Measurements from ENCODE around the gene PRDM10.

DNA sequence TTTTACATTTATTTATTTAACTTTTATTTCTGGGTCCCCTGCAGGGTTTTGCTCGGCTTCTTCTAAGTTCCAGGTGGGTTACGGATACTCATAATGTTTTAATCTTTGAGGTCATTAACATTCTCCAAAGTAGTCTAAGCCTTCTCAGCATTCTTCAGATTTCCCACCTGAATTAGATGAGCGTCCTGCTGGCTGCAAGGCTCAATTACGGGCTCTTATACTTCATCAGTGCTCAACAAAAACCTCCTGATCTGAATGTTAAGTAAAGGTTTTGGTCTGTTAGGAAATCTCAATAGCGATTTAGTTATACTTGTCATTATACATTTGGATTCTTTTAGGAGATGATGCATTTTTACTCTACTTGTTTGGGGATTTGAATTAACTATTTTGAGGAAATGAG is 80.0 kb downstream of the PRDM10 start:
- TF ChIP-seq EZH2 (IDR thresholded peaks at IDR 0.05; ENCODE audit: borderline replicate concordance, low read depth, low read length, severe bottlenecking), result no peak
- TF ChIP-seq, protein P1, sequence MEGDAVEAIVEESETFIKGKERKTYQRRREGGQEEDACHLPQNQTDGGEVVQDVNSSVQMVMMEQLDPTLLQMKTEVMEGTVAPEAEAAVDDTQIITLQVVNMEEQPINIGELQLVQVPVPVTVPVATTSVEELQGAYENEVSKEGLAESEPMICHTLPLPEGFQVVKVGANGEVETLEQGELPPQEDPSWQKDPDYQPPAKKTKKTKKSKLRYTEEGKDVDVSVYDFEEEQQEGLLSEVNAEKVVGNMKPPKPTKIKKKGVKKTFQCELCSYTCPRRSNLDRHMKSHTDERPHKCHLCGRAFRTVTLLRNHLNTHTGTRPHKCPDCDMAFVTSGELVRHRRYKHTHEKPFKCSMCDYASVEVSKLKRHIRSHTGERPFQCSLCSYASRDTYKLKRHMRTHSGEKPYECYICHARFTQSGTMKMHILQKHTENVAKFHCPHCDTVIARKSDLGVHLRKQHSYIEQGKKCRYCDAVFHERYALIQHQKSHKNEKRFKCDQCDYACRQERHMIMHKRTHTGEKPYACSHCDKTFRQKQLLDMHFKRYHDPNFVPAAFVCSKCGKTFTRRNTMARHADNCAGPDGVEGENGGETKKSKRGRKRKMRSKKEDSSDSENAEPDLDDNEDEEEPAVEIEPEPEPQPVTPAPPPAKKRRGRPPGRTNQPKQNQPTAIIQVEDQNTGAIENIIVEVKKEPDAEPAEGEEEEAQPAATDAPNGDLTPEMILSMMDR (IDR thresholded peaks at IDR 0.05; ENCODE audit: borderline replicate concordance, extremely low read depth, low read length, poor library complexity, severe bottlenecking), result no peak
